Mesenchymal stem cell (in vitro differentiated cells and primary cell): ENCODE measurements around the gene SUSD4.

Experiments
- DNase-seq: peaks from one replicate; pipeline ENCODE4 v3.0.0-alpha.2; 2013
- H2AFZ ChIP-seq: one replicate; pipeline ENCODE4 v1.6.1; 2013; ENCODE audit warnings: low read depth, mild to moderate bottlenecking, control low read depth, inconsistent platforms, low read length, moderate library complexity
- H2AK5ac ChIP-seq: 2 replicates; pipeline ENCODE4 v1.6.1; 2013; ENCODE audit warnings: low read length, moderate library complexity, mild to moderate bottlenecking, inconsistent platforms; ENCODE audit not compliant: severe bottlenecking
- H2BK120ac ChIP-seq: one replicate; pipeline ENCODE4 v1.6.1; 2013; ENCODE audit warnings: low read depth, mild to moderate bottlenecking, inconsistent platforms, low read length, moderate library complexity
- H2BK12ac ChIP-seq, 2 experiments: one replicate each; pipeline ENCODE4 v1.6.1; 2013; ENCODE audit warnings: inconsistent platforms in 2 of 2, low read length in 2 of 2, mild to moderate bottlenecking in 2 of 2, moderate library complexity in 2 of 2, control low read depth in 1 of 2
- H2BK15ac ChIP-seq: one replicate; pipeline ENCODE4 v1.6.1; 2013; ENCODE audit warnings: mild to moderate bottlenecking, low read depth, inconsistent platforms; ENCODE audit not compliant: poor library complexity, severe bottlenecking
- H2BK5ac ChIP-seq: 2 replicates; pipeline ENCODE4 v1.6.1; 2013; ENCODE audit warnings: low read depth, mild to moderate bottlenecking, low read length, control low read depth, inconsistent platforms; ENCODE audit not compliant: poor library complexity, severe bottlenecking
- H3K14ac ChIP-seq, 2 experiments: one replicate each; pipeline ENCODE4 v1.6.1; 2013; ENCODE audit warnings: inconsistent platforms in 2 of 2, low read length in 2 of 2, control low read depth in 1 of 2, mild to moderate bottlenecking in 1 of 2, moderate library complexity in 1 of 2
- H3K18ac ChIP-seq, 2 experiments: one replicate each; pipeline ENCODE4 v1.6.1; 2013; ENCODE audit warnings: inconsistent platforms in 2 of 2, low read length in 2 of 2, control low read depth in 1 of 2, low read depth in 1 of 2, mild to moderate bottlenecking in 1 of 2
- H3K23ac ChIP-seq, 2 experiments: one replicate each; pipeline ENCODE4 v1.6.1; 2013; ENCODE audit warnings: inconsistent platforms in 2 of 2, low read length in 2 of 2, mild to moderate bottlenecking in 2 of 2, moderate library complexity in 2 of 2, control low read depth in 1 of 2
- H3K27ac ChIP-seq: 2 replicates; pipeline ENCODE4 v1.5.1; 2013; ENCODE audit warnings: mild to moderate bottlenecking, moderate library complexity, low read length, control low read depth, inconsistent platforms; ENCODE audit not compliant: poor library complexity, severe bottlenecking
- H3K27me3 ChIP-seq, 2 experiments: 2 replicates each; pipeline versions ENCODE4 v1.6.1 to v1.7.0; 2013; ENCODE audit warnings: low read length in 2 of 2, mild to moderate bottlenecking in 2 of 2, moderate library complexity in 2 of 2, control low read depth in 1 of 2, inconsistent platforms in 1 of 2; ENCODE audit not compliant: control insufficient read depth in 1 of 2, insufficient read depth in 1 of 2
- H3K36me3 ChIP-seq, 2 experiments: 2 replicates each; pipeline versions ENCODE4 v1.6.1 to v1.7.0; 2013; ENCODE audit warnings: low read length in 2 of 2, control low read depth in 1 of 2, inconsistent platforms in 1 of 2, low read depth in 1 of 2, mild to moderate bottlenecking in 1 of 2; ENCODE audit not compliant: insufficient read depth in 2 of 2, control insufficient read depth in 1 of 2
- H3K4ac ChIP-seq, 2 experiments: one replicate each; pipeline ENCODE4 v1.6.1; 2013; ENCODE audit warnings: inconsistent platforms in 2 of 2, low read length in 2 of 2, mild to moderate bottlenecking in 2 of 2, moderate library complexity in 2 of 2, control low read depth in 1 of 2, low read depth in 1 of 2
- H3K4me1 ChIP-seq: 2 replicates; pipeline ENCODE4 v1.6.1; 2013; ENCODE audit warnings: low read depth, low read length, control low read depth; ENCODE audit not compliant: control insufficient read depth, insufficient read depth
- H3K4me2 ChIP-seq: 2 replicates; pipeline ENCODE4 v1.6.1; 2013; ENCODE audit warnings: low read length, mild to moderate bottlenecking, inconsistent platforms; ENCODE audit not compliant: poor library complexity, severe bottlenecking
- H3K4me3 ChIP-seq, 2 experiments: 2 replicates each; pipeline versions ENCODE4 v1.5.1 to v1.7.0; 2013; ENCODE audit warnings: low read length in 2 of 2, mild to moderate bottlenecking in 2 of 2, control low read depth in 1 of 2, low read depth in 1 of 2; ENCODE audit not compliant: insufficient read depth in 1 of 2
- H3K79me1 ChIP-seq: replicated peaks from 2 replicates; pipeline ENCODE4 v1.6.1; 2013; ENCODE audit warnings: mild to moderate bottlenecking, control low read depth, low read length, inconsistent platforms; ENCODE audit not compliant: poor library complexity, severe bottlenecking
- H3K9ac ChIP-seq: 2 replicates; pipeline ENCODE4 v1.7.0; 2013; ENCODE audit warnings: mild to moderate bottlenecking, low read length, moderate library complexity
- H3K9me3 ChIP-seq: 2 replicates; pipeline ENCODE4 v1.7.0; 2013; ENCODE audit warnings: mild to moderate bottlenecking, low read length; ENCODE audit not compliant: control insufficient read depth
- H4K8ac ChIP-seq: one replicate; pipeline ENCODE4 v1.6.1; 2013; ENCODE audit warnings: inconsistent platforms, mild to moderate bottlenecking, low read length, moderate library complexity
- H4K91ac ChIP-seq: one replicate; pipeline ENCODE4 v1.6.1; 2013; ENCODE audit warnings: mild to moderate bottlenecking, low read length, inconsistent platforms
- WGBS: methylation state at CpG from one replicate; pipeline ENCODE4 v1.1.7; 2013; ENCODE audit warnings: mixed read lengths; 5-methylcytosine and 5-hydroxymethylcytosine counted together

Gene SUSD4

GRCh38 chr1:223259462-223259861 is 104.5 kb downstream of the SUSD4 start:
- peak overlapping the region in 1 of 2 experiments; percentile 92 for H3K14ac ChIP-seq
- H2AFZ ChIP-seq, result no peak overlapping the region
- H3K36me3 ChIP-seq, result no peaks in the 10 kb centered on the region
- H3K27me3 ChIP-seq, result peaks cover 55 to 83% of the 10 kb centered on the region in 2 experiments
- H3K79me1 ChIP-seq, result no peaks in the 10 kb centered on the region
- no peak overlapping the region for H3K4ac ChIP-seq
- no peak overlapping the region for H2BK120ac ChIP-seq
- peak overlapping the region in 1 of 2 experiments; percentile 51 for H2BK12ac ChIP-seq
- no peak overlapping the region for H3K4me3 ChIP-seq
- H2BK5ac ChIP-seq, result no peak overlapping the region
- H4K91ac ChIP-seq, result no peak overlapping the region
- H2AK5ac ChIP-seq, result no peak overlapping the region
- H3K18ac ChIP-seq, result no peak overlapping the region
- H2BK15ac ChIP-seq, result no peak overlapping the region
- H3K4me2 ChIP-seq, result no peak overlapping the region
- 91% methylated on average over 3 of the region's 3 CpGs for WGBS
- H3K27ac ChIP-seq, result no peak overlapping the region
- H4K8ac ChIP-seq, result no peak overlapping the region
- DNase-seq, result no peak
- H3K23ac ChIP-seq, result no peak overlapping the region
- H3K9me3 ChIP-seq, result no peaks in the 10 kb centered on the region
- peaks cover 2% of the 10 kb centered on the region for H3K4me1 ChIP-seq
- H3K9ac ChIP-seq, result no peak overlapping the region

GRCh38 chr1:223258751-223259198 is 105.2 kb downstream of the SUSD4 start:
- no peaks in the 10 kb centered on the region for H3K79me1 ChIP-seq
- H3K4me2 ChIP-seq, result no peak overlapping the region
- no peak overlapping the region for H2BK5ac ChIP-seq
- H3K4me1 ChIP-seq, result peaks cover 2% of the 10 kb centered on the region
- no peak overlapping the region for H4K91ac ChIP-seq
- no peak overlapping the region for H2BK15ac ChIP-seq
- H2BK120ac ChIP-seq, result no peak overlapping the region
- H3K4me3 ChIP-seq, result no peak overlapping the region
- peak; percentile 46 for DNase-seq
- H3K18ac ChIP-seq, result no peak overlapping the region
- H4K8ac ChIP-seq, result no peak overlapping the region
- H3K23ac ChIP-seq, result no peak overlapping the region
- H3K27ac ChIP-seq, result no peak overlapping the region
- no peak overlapping the region for H3K4ac ChIP-seq
- H2AFZ ChIP-seq, result no peak overlapping the region
- no peak overlapping the region for H2BK12ac ChIP-seq
- no peak overlapping the region for H3K14ac ChIP-seq
- peaks cover 59 to 83% of the 10 kb centered on the region in 2 experiments for H3K27me3 ChIP-seq
- no peak overlapping the region for H2AK5ac ChIP-seq
- no peak overlapping the region for H3K9ac ChIP-seq
- no peaks in the 10 kb centered on the region for H3K36me3 ChIP-seq
- WGBS, result 50% methylated on average over 6 of the region's 6 CpGs
- H3K9me3 ChIP-seq, result no peaks in the 10 kb centered on the region

GRCh38 chr1:223257856-223258550 is 106.0 kb downstream of the SUSD4 start:
- peaks cover 60 to 85% of the 10 kb centered on the region in 2 experiments for H3K27me3 ChIP-seq
- WGBS, result 84% methylated on average over 8 of the region's 8 CpGs
- H4K8ac ChIP-seq, result no peak overlapping the region
- DNase-seq, result no peak
- no peaks in the 10 kb centered on the region for H3K36me3 ChIP-seq
- no peak overlapping the region for H4K91ac ChIP-seq
- no peak overlapping the region for H2AFZ ChIP-seq
- H3K4me3 ChIP-seq, result no peak overlapping the region
- H3K23ac ChIP-seq, result no peak overlapping the region
- H3K4me1 ChIP-seq, result peaks cover 2% of the 10 kb centered on the region
- no peak overlapping the region for H2BK12ac ChIP-seq
- no peaks in the 10 kb centered on the region for H3K9me3 ChIP-seq
- H3K18ac ChIP-seq, result no peak overlapping the region
- no peak overlapping the region for H2BK5ac ChIP-seq
- no peak overlapping the region for H2AK5ac ChIP-seq
- H3K79me1 ChIP-seq, result no peaks in the 10 kb centered on the region
- H3K4me2 ChIP-seq, result no peak overlapping the region
- H2BK120ac ChIP-seq, result no peak overlapping the region
- no peak overlapping the region for H3K27ac ChIP-seq
- H3K9ac ChIP-seq, result no peak overlapping the region
- no peak overlapping the region for H2BK15ac ChIP-seq
- no peak overlapping the region for H3K4ac ChIP-seq
- H3K14ac ChIP-seq, result no peak overlapping the region

GRCh38 chr1:223256034-223256433 is 107.9 kb downstream of the SUSD4 start:
- no peak for DNase-seq
- WGBS, result 92% methylated on average over 2 of the region's 3 CpGs
- no peak overlapping the region for H3K9ac ChIP-seq
- peaks cover 2% of the 10 kb centered on the region for H3K4me1 ChIP-seq
- H3K18ac ChIP-seq, result no peak overlapping the region
- H3K79me1 ChIP-seq, result no peaks in the 10 kb centered on the region
- H2AFZ ChIP-seq, result no peak overlapping the region
- H2AK5ac ChIP-seq, result no peak overlapping the region
- H4K91ac ChIP-seq, result no peak overlapping the region
- no peak overlapping the region for H3K14ac ChIP-seq
- H3K27me3 ChIP-seq, result peaks cover 60 to 69% of the 10 kb centered on the region in 2 experiments
- H3K4me3 ChIP-seq, result no peak overlapping the region
- H2BK15ac ChIP-seq, result no peak overlapping the region
- no peaks in the 10 kb centered on the region for H3K9me3 ChIP-seq
- no peak overlapping the region for H3K27ac ChIP-seq
- H2BK12ac ChIP-seq, result no peak overlapping the region
- no peak overlapping the region for H3K4me2 ChIP-seq
- H3K36me3 ChIP-seq, result no peaks in the 10 kb centered on the region
- no peak overlapping the region for H3K23ac ChIP-seq
- H2BK5ac ChIP-seq, result no peak overlapping the region
- no peak overlapping the region for H4K8ac ChIP-seq
- no peak overlapping the region for H3K4ac ChIP-seq
- no peak overlapping the region for H2BK120ac ChIP-seq
